Stomach smooth muscle (tissue), 2 donors: Measurements from ENCODE around the gene DHFR2.
"Not testable (repeated sequence)": the region's sequence is repeated elsewhere in the genome, so short reads cannot be mapped to it uniquely, and the experiment has no call there.

Experiments used
- H3K27ac ChIP-seq: one replicate; pipeline ENCODE4 v1.7.0; 2013; ENCODE audit warnings: mild to moderate bottlenecking, low read length, inconsistent platforms
- H3K27me3 ChIP-seq, 2 donors: one replicate each; pipeline ENCODE4 v1.7.0; 2013; ENCODE audit warnings: low read length in 2 of 2; ENCODE audit not compliant: insufficient read depth in 2 of 2, control insufficient read depth in 1 of 2
- H3K36me3 ChIP-seq, 2 donors: one replicate each; pipeline ENCODE4 v1.7.0; 2013; ENCODE audit warnings: low read length in 2 of 2; ENCODE audit not compliant: control insufficient read depth in 2 of 2, insufficient read depth in 2 of 2
- H3K4me1 ChIP-seq: one replicate; pipeline ENCODE4 v1.7.0; 2013; ENCODE audit warnings: low read length; ENCODE audit not compliant: control insufficient read depth, insufficient read depth
- H3K4me3 ChIP-seq, 2 donors: one replicate each; pipeline ENCODE4 v1.7.0; 2013; ENCODE audit warnings: low read length in 2 of 2
- H3K9ac ChIP-seq, 2 donors: one replicate each; pipeline ENCODE4 v1.7.0; 2013; ENCODE audit warnings: low read length in 2 of 2, mild to moderate bottlenecking in 1 of 2
- H3K9me3 ChIP-seq, 2 donors: one replicate each; pipeline ENCODE4 v1.7.0; 2013; ENCODE audit warnings: low read length in 2 of 2; ENCODE audit not compliant: control insufficient read depth in 2 of 2
- donor health status: healthy.
- donor health status: Pancreatic carcinoma.

Gene DHFR2

DNA sequence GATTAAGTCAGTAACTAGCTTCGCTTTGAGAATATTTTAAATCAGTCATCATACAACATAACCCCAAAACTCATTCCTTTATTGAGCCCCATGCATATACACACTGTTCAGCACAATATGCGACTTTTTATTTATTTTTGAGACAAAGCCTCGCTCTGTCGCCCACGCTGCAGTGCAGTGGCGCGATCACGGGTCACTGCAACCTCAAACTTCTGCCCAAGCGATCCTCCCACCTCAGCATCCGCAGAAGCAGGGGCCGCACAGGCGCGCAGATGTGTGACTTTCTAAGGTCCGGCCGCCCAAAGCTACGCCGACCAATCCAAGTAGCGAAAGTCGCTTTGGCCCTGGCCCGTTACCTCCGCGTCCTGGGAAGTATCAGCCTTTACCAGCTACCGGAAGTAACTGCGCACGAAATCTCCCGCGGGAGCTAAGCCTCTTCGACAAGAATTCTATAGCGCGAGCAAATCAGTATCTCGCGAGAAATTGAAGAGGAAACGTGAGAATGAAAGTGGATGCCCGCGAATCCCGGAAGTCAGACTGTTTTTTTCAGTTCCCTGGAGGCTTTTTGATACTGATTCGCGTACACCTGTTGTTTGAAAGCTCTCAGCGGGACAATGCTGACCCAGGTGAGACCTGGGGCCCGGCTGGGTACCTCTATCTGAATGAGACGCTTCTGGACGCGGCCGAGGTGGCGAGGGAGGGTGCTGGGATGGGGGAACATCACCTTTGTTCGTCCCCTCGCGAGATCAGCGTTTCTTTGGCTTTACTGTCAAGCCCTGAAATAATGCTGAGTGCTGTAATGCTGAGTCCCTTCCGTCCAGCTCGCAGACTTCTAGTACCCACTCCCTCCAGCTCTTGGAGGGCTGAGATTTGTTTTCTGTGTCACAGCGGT, at the start of gene DHFR2, which contains the start of gene NSUN3:
DHFR2 (minus strand) TSS at position 404 of the 892 bp plus-strand sequence. CDS start 1,405 bp downstream, outside the sequence.
NSUN3 (plus strand) TSS at position 549 of the 892 bp plus-strand sequence; CDS start at position 615, 66 bp downstream.
- no peaks in the 10 kb centered on the region for H3K9me3 ChIP-seq
- H3K9ac ChIP-seq: peak within 1 kb of the TSS; percentile 95 to 96
- H3K4me1 ChIP-seq: peaks cover 7% of the 10 kb centered on the region
- H3K27me3 ChIP-seq: no peaks in the 10 kb centered on the region
- H3K36me3 ChIP-seq: peaks cover 5 to 8% of the 10 kb centered on the region in 2 donors
- H3K27ac ChIP-seq: peak within 1 kb of the TSS; percentile 92
- peak within 1 kb of the TSS; percentile 90 to 91 for H3K4me3 ChIP-seq

DNA sequence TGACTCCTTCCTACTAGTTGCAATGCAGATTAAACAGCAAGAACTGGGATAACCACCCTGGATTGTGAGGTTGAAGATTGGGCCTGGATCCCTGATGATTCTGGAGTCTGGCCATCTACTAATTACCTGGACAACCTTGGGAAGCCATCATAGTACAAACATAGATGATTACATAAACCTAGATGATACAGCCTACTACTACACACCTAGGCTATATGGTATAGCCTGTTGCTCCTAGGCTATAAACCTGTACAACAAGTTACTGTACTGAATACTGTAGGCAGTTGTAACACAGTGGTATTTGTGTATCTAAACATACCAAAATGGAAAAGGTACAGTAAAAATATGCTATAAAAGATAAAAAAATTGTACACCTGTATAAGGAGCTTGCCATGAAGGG, 48.1 kb upstream of the DHFR2 start:
- no peaks in the 10 kb centered on the region for H3K4me1 ChIP-seq
- H3K27me3 ChIP-seq: no peaks in the 10 kb centered on the region
- no peak overlapping the region for H3K9ac ChIP-seq
- H3K9me3 ChIP-seq: no peaks in the 10 kb centered on the region
- H3K27ac ChIP-seq: no peak overlapping the region
- H3K4me3 ChIP-seq: no peak overlapping the region
- H3K36me3 ChIP-seq: peaks cover 2 to 3% of the 10 kb centered on the region in 2 donors

GRCh38 chr3:94110232-94110631, 47.5 kb upstream of the DHFR2 start:
- H3K36me3 ChIP-seq, H3K9ac ChIP-seq, H3K4me3 ChIP-seq, H3K9me3 ChIP-seq, H3K27ac ChIP-seq, H3K27me3 ChIP-seq, H3K4me1 ChIP-seq: not testable (repeated sequence)

DNA sequence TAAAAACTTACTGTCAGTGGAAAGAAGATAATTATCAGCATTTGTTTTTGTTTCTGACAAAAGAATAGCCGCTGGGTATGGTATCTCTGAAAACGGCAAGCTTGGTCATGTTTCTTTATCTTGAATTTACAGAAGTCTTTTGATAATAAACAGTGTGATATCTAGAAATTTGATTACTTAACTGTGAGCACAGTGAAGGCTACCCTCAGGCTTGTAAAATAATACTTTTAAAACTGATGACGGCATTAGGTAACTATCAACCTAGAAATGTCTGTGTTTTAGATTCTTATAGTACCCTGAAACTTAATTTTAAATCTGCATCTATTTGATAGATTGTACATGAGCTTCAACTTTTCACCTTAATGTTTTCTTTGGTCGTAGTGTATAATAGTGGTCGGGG, 43.6 kb upstream of the DHFR2 start:
- no peaks in the 10 kb centered on the region for H3K27me3 ChIP-seq
- no peaks in the 10 kb centered on the region for H3K9me3 ChIP-seq
- no peak overlapping the region for H3K4me3 ChIP-seq
- no peak overlapping the region for H3K27ac ChIP-seq
- H3K4me1 ChIP-seq: no peaks in the 10 kb centered on the region
- no peak overlapping the region for H3K9ac ChIP-seq
- peaks cover 0 to 2% of the 10 kb centered on the region in 2 donors for H3K36me3 ChIP-seq

GRCh38 chr3:94101860-94102259, 39.1 kb upstream of the DHFR2 start:
- Histone ChIP-seq H3K4me1 (no peaks in the 10 kb centered on the region), H3K27me3 (no peaks in the 10 kb centered on the region), H3K36me3 (peaks cover 6 to 13% of the 10 kb centered on the region in 2 donors), H3K4me3 (no peak overlapping the region), H3K9ac (no peak overlapping the region), H3K27ac (no peak overlapping the region), H3K9me3 (no peaks in the 10 kb centered on the region)

DNA sequence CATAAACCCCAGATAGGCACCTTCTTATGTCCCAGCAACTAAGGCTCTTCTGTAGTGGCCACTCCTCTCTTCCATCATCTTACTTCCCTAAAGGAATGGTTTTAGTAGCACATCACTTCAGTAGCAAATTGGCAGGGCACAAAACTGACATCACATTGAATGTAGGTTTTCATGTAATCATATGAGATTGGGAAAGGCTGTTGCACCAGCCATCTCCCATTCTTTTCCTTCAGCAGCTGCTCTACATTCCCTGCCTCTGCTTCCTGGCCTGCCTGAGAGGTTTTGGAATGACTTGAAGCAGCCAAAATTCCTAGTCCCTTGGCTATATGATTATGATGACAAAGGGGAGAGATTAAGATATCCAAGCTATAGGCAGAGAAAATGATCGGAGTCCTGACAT, 36.6 kb upstream of the DHFR2 start:
- Histone ChIP-seq H3K9ac (no peak overlapping the region), H3K4me3 (no peak overlapping the region), H3K27me3 (no peaks in the 10 kb centered on the region), H3K36me3 (peaks cover 9 to 21% of the 10 kb centered on the region in 2 donors), H3K4me1 (no peaks in the 10 kb centered on the region), H3K9me3 (no peaks in the 10 kb centered on the region), H3K27ac (no peak overlapping the region)

DNA sequence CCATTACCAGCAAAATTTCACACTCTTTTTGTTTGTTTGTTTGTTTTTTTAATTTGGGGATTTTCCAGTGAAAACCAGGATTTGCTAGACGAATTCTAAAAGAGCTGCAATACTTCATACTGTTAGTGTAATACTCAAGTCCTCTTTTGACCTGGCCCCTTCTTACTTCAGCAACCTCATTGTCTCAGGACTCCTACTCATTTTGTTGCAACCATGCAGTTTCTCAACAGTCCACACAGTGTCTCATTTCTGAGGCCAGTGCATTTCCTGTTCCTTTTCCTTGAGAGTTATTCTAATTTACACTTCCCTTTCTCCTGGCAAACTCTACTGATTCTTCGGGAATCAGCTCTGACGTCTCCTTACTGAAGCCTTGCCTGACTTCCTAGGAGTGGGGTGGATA, 35.7 kb upstream of the DHFR2 start:
- Histone ChIP-seq H3K4me1 (no peaks in the 10 kb centered on the region), H3K36me3 (peaks cover 9 to 26% of the 10 kb centered on the region in 2 donors), H3K4me3 (no peak overlapping the region), H3K9me3 (no peaks in the 10 kb centered on the region), H3K27me3 (no peaks in the 10 kb centered on the region), H3K9ac (no peak overlapping the region), H3K27ac (no peak overlapping the region)

- no peaks in the 10 kb centered on the region for H3K9me3 ChIP-seq
- H3K4me3 ChIP-seq: no peak overlapping the region
- no peaks in the 10 kb centered on the region for H3K27me3 ChIP-seq
- H3K27ac ChIP-seq: no peak overlapping the region
- no peaks in the 10 kb centered on the region for H3K4me1 ChIP-seq
- no peak overlapping the region for H3K9ac ChIP-seq
- peaks cover 16 to 29% of the 10 kb centered on the region in 2 donors for H3K36me3 ChIP-seq
These were observed 32.4 kb upstream of the DHFR2 start for GRCh38 chr3:94095111-94095510.

DNA sequence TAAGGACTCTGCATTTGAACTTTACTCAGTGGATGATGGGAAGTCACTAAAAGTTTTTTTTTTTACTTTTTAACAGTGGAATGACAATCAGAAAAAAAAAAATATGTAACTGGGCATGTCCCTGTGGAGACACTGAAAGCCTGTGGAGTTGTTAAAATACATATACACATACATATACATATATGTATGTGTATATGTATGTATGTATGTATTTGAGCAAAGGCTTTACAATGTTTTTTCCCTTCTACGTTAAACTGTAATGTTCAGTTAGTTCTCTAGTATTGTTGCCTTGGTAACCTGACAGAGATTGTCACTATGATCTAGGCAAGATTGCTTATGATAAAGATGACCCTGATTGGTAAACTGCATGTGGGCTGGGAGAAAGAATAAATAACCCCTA, 30.4 kb upstream of the DHFR2 start:
- Histone ChIP-seq H3K36me3 (peaks cover 15 to 23% of the 10 kb centered on the region in 2 donors), H3K4me1 (no peaks in the 10 kb centered on the region), H3K9me3 (no peaks in the 10 kb centered on the region), H3K27ac (no peak overlapping the region), H3K4me3 (no peak overlapping the region), H3K9ac (no peak overlapping the region), H3K27me3 (no peaks in the 10 kb centered on the region)

DNA sequence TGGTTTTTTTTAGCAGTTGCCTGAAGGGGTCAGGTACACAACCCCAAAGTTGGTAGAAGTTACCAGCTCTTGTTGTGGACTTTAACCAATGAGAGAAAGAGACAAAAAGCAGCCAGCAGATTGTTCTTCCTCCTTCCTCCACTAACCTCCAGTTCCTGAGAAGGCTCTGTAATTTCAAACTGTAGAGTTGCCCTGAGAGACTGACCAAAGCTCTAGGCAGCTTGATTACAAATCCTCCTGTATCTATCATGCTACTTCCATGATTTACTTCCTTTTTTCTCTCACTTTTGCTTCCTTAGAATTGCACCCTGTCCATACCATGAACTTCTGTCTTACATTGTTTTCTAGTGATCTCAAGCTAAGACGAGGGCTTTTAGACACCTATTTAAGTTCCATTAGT, 29.4 kb upstream of the DHFR2 start:
- Histone ChIP-seq H3K27ac (no peak overlapping the region), H3K4me1 (no peaks in the 10 kb centered on the region), H3K9ac (no peak overlapping the region), H3K27me3 (no peaks in the 10 kb centered on the region), H3K9me3 (no peaks in the 10 kb centered on the region), H3K36me3 (peaks cover 15 to 21% of the 10 kb centered on the region in 2 donors), H3K4me3 (no peak overlapping the region)

DNA sequence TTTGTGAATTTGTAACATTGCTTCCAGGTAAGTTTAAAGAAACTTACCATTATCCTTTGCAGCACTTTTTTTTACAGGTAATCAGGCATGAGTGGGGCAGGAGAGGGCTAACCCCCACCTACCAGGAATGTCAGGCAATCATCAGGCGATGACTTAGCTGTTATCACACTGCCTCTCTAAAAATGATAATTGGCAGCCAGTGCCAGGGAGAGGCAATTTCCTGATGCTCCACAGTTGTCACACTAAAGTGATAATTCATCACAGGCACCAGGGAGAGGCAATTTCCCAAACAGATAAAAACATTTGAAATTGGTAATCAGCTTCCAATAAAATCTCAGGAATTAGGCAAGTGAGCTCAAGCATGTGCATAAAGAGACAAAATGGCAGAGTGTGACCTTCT, 26.4 kb upstream of the DHFR2 start:
- H3K4me1 ChIP-seq: no peaks in the 10 kb centered on the region
- H3K27ac ChIP-seq: no peak overlapping the region
- no peaks in the 10 kb centered on the region for H3K27me3 ChIP-seq
- no peak overlapping the region for H3K4me3 ChIP-seq
- no peak overlapping the region for H3K9ac ChIP-seq
- no peaks in the 10 kb centered on the region for H3K9me3 ChIP-seq
- H3K36me3 ChIP-seq: peaks cover 15 to 21% of the 10 kb centered on the region in 2 donors
